GM18498 (cell line): ENCODE data around the gene NMB.
"Not testable (repeated sequence)": the region's sequence is repeated elsewhere in the genome, so short reads cannot be mapped to it uniquely, and the experiment has no call there.

ENCODE experiments used
- ATAC-seq: cut with Tn5 transposase; IDR thresholded peaks from one replicate; pipeline ENCODE4 v1.9.1; 2021; ENCODE audit warnings: mild to moderate bottlenecking, moderate library complexity; ENCODE audit not compliant: unreplicated experiment

The NMB gene

DNA sequence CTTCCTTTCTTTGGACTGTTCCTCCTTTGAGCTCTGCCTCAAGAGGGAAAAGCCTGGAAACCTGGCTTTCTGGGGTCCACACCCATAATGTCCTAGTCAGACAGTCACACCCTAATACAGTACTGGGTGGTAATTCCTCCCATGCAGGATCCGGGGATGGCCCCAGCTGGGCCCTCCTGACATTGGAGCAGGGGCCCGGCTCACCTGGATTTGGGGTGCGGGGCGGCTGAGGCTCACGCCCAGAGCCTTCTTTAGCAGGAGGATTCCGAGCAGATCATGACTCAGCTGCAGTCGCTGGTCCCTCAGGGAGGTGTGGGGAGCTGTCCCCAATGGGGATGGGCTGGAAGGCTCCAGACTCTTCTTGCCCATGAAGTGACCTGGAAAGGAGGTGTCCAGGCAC is 1.0 kb downstream of the NMB start:
- ATAC-seq, result no peak

DNA sequence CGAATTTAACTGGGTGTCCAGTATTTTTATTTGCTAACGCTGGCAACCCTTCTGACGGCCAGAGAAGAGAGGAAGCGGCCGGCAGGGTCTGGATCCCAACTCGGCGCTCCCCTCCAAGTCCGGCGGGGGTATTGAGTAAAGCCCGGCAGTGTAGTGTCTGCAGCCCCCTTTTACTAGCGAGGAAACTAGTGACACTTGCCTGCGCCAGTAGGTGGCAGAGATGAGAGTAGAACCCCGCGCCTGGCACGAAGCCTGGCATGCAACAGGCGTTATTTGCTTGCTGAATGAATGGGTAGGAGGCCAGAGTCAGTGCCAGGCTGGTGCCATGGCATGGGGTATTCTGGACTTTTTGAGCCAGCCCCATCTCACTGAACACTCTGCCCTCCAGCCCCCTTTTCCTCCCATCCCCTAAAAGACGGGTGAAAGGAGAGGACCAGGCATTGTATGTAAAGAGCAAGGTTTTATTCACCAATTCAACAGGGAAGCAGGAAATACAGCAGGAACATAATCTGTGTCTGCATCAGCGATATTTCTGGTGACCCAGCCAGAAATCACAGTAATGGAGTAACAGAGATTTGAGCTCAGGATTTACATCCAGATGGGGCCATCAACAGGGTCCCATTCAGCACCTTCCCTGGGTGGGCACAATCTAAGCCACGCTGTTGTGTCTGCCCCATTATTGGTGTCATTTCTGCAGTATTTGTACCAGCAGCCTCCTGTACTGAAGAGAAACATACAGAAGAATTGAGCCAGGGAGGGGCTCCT is 3.1 kb downstream of the NMB start:
- ATAC-seq, result peak; percentile 34

- peak; percentile 85 for ATAC-seq
Observed at GRCh38 chr15:84653910-84654688, 3.9 kb downstream of the NMB start, which contains the start of gene WDR73. TSS of gene WDR73 (minus strand) at chr15:84654283. CDS start at chr15:84654274, 9 bp downstream.

- ATAC-seq, result no peak
Observed at GRCh38 chr15:84653584-84653909, 4.5 kb downstream of the NMB start.

DNA sequence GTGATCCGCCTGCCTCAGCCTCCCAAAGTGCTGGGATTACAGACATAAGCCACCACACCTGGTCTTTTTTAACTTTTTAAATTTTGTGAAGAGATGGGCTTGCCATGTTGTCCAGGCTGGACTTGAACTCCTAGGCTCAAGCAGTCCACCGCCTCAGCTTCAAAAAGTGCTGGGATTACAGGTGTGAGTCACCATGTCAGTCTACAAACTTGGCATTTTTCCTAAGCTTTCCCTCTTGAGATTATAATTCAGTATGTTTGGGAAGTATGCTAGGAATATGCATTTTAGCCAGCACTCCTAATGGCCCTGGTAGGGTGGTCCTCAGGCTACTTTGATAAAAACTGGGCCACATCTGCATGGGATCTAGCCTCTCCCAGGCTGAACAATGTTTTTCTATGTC is 8.3 kb downstream of the NMB start:
- ATAC-seq, result no peak

DNA sequence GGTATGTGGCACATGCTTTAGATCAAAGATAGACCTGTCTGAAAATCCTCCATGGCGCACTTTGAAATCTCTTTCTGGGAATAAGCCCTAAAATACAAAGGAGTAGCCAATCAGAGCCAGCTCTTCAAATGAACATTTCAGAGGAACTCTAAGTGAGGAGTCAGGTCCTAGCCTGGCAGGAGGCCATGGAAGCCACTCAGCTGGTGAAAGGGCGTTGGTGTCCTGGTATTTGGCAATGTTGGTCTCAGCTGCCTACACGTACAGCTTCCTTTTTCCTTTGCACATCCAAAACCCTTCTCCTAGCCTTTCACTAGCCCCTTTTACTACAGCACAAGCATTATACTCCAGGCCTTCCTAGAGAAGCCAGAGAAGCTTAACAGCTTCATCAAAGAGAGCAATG is 9.5 kb downstream of the NMB start:
- ATAC-seq, result no peak

DNA sequence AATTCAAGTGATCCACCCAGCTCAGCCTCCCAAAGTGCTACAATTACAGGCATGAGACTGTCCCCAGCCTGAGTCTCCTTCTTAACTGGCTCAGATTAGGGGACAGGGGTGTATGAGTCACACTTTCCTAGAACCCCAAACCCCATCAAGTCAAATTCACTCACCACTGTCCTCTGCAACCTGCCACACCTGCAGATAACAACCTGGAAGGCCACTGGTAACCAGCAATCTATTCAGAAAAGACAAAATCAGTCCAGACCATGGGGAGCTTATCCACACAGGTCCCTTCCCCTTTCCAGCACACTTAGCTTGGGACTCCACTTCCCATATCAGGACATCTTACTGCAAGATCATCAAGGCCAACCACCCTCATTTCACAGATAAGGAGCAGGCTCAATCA is 10.3 kb downstream of the NMB start:
- no peak for ATAC-seq

- ATAC-seq, result no peak
Observed at GRCh38 chr15:84645997-84646396, 12.0 kb downstream of the NMB start.

GRCh38 chr15:84645496-84645895 is 12.5 kb downstream of the NMB start:
- ATAC-seq, result no peak

GRCh38 chr15:84643838-84644237 is 14.2 kb downstream of the NMB start:
- ATAC-seq, result no peak

- not testable (repeated sequence) for ATAC-seq
Observed at GRCh38 chr15:84642640-84643039, 15.4 kb downstream of the NMB start.

DNA sequence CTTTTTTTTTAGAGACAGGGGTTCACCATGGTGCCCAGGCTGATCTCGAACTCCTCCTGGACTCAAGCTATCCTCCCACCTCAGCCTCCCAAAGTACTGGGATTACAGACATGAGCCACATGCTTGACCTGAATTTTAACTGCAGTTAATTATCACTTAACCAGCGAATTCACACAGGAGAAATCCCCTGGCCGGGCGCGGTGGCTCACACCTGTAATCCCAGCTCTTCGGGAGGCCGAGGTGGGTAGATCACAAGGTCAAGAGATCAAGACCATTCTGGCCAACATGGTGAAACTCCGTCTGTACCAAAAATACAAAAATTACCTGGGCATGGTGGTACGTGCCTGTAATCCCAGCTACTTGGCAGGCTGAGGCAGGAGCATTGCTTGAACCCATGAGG is 16.1 kb downstream of the NMB start:
- ATAC-seq, result not testable (repeated sequence)

GRCh38 chr15:84638103-84638502 is 19.9 kb downstream of the NMB start:
- ATAC-seq, result no peak

DNA sequence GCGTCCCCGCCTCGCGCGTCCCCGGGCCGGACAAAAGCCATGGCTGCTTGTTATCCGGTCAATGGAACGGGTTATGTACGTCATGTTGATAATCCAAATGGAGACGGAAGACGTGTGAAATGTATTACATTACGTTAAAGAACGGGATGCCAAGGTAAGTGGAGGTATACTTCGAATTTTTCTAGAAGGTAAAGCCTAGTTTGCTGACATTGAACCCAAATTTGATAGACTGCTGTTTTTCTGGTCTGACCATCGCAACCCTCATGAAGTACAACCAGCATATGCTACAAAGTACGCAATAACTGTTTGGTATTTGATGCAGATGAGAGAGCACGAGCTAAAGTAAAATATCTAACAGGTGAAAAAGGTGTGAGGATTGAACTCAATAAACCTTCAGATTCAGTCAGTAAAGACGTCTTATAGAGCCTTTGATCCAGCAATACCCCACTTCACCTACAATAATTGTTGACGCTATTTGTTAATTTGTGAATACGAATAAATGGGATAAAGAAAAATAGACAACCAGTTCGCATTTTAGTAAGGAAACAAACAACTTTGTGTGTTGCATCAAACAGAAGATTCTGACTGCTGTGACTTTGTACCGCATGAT is 23.7 kb downstream of the NMB start:
- no peak for ATAC-seq

DNA sequence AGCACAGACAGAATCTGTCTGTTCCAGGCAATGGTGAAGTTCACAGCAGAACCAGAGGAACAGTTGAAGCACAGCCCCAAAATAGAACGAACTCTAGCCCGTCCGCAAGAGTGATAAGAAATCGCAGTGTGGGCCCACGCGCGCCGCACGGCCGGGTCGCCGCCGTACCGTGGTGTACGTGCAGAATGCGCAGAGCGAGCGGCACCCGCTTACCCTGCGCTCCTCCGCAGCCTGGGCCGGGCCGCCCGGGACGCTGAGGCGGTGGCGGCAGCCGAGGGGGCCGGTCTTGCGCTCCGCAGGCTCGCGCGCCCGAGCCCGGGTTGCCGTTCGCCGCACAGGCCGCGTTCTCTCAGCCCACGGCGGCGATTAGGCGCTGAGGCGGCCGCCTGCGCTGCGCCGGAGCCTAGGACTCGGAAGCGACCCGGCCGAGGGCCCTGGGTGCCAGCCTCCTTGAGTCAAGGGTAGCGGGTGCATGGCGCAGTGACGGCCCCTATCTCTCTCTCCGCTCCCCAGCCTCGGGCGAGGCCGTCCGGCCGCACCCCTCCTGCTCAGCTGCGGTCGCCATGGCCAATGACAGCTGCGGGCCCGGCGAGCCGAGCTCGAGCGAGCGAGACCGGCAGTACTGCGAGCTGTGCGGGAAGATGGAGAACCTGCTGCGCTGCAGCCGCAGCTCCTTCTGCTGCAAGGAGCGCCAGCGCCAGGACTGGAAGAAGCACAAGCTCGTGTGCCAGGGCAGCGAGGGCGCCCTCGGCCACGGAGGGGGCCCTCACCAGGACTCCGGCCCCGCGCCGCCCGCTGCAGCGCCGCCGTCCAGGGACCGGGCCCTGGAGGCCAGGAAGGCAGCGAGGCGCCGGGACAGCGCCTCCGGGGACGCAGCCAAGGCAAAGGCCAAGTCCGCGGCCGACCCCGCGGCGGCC is 24.4 kb downstream of the NMB start:
- peak; percentile 51 for ATAC-seq

DNA sequence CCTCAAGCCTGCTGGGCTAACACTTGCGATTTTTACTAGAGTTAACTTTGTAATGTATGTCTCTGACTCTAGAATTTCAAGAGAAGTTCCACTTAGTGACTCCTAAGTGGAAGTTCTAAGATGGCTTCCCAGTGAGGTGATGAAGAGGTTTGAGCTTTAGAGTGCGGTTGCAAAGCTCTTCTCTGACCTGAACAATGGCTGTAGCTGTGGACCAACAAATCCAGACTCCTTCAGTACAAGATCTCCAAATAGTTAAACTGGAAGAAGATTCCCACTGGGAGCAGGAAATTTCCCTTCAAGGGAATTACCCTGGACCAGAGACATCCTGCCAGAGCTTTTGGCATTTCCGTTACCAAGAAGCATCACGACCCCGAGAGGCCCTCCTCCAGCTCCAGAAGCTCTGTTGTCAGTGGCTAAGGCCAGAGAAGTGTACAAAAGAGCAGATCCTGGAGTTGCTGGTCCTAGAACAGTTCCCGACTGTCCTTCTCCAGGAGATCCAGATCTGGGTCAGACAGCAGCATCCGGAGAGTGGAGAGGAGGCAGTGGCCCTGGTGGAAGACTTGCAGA is 26.2 kb downstream of the NMB start:
- ATAC-seq, result no peak

DNA sequence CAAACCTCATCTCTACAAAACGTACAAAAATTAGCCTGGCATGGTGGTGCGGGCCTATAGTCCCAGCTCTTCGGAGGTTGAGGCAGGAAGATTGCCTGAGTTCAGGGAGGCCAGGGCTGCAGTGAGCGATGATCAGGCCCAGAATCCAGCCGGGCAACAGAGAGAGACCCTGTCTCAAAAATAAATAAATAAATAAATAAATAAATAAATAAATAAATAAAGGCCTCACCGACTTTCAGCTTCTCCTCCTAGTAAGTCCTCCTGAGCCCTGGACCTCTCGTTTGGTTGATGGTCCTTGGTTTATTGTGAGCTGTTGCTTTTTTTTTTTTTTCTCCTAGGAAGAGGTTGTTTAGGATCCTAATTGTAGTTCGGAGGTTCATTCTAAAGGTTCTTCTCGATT is 29.0 kb downstream of the NMB start:
- ATAC-seq, result no peak

- ATAC-seq, result no peak
Observed at GRCh38 chr15:84625123-84625522, 32.9 kb downstream of the NMB start.

- no peak for ATAC-seq
Observed at GRCh38 chr15:84624359-84624758, 33.6 kb downstream of the NMB start.

DNA sequence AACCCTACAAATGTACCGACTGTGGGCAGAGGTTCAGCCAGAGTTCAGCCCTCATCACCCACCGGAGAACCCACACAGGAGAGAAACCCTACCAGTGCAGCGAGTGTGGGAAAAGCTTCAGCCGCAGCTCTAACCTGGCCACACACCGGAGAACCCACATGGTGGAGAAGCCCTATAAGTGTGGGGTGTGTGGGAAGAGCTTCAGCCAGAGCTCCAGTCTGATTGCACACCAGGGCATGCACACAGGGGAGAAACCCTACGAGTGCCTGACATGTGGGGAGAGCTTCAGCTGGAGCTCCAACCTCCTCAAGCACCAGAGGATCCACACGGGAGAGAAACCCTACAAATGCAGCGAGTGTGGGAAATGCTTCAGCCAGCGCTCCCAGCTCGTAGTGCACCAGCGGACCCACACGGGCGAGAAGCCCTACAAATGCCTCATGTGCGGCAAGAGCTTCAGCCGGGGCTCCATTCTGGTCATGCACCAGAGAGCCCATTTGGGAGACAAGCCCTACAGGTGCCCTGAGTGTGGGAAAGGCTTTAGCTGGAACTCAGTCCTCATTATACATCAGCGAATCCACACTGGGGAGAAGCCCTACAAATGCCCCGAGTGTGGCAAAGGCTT is 36.5 kb downstream of the NMB start:
- no peak for ATAC-seq
